ENCODE measurements around the gene TAPBP. TPM values are rescaled to one million over a fixed set of nuclear protein-coding genes. Genes with fewer than 3 reads are reported as not detected.

Gene TAPBP
- total RNA-seq, 2 donors from 2014 or later, result 88.0 to 107 TPM

DNA sequence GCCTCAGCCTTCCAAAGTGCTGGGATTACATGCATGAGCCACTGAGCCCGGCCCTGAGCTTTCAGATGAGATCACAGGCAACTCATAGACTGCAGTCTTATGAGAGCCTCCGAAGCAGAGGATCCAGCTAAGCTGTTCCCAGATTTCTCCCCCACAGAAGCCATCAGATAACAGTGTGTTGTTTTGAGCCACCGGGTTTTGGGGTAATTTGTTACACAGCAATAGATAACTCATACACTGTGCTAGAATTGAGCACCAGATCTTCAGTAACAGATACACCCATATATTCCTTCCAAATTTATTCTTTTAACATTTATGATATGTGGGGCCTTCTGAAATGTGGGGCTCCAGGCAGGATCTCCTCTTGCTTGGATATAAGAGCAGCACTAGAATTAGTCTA, 22.6 kb upstream of the TAPBP start:
- Histone ChIP-seq H3K36me3 (no peaks in the 10 kb centered on the region), H3K4me1 (ENCODE audit: control insufficient read depth in 1 of 2, low read depth in 2 of 2) (no peaks in the 10 kb centered on the region), H3K27ac (no peak overlapping the region), H3K27me3 (replicated peaks; ENCODE audit: insufficient read depth) (no peaks in the 10 kb centered on the region), H3K9me3 (no peaks in the 10 kb centered on the region), H3K4me3 (no peak overlapping the region)
- no peak for DNase-seq (ENCODE audit: low spot score)
- no peak for TF ChIP-seq CTCF (IDR thresholded peaks at IDR 0.05)
- ATAC-seq (ENCODE audit: insufficient number of reproducible peaks, low FRiP score, low read depth), result no peak

- Histone ChIP-seq H3K27ac (no peak overlapping the region), H3K36me3 (no peaks in the 10 kb centered on the region), H3K4me3 (no peak overlapping the region), H3K9me3 (no peaks in the 10 kb centered on the region), H3K27me3 (replicated peaks; ENCODE audit: insufficient read depth) (no peaks in the 10 kb centered on the region), H3K4me1 (ENCODE audit: control insufficient read depth in 1 of 2, low read depth in 2 of 2) (no peaks in the 10 kb centered on the region)
- TF ChIP-seq CTCF (IDR thresholded peaks at IDR 0.05), result no peak
- ATAC-seq (ENCODE audit: insufficient number of reproducible peaks, low FRiP score, low read depth) (no peak), DNase-seq (ENCODE audit: low spot score) (no peak)
Observed at GRCh38 chr6:33335916-33336315, 22.0 kb upstream of the TAPBP start.

- Histone ChIP-seq H3K4me1 (ENCODE audit: control insufficient read depth in 1 of 2, low read depth in 2 of 2) (no peaks in the 10 kb centered on the region), H3K27me3 (replicated peaks; ENCODE audit: insufficient read depth) (no peaks in the 10 kb centered on the region), H3K9me3 (no peaks in the 10 kb centered on the region), H3K4me3 (no peak overlapping the region), H3K36me3 (no peaks in the 10 kb centered on the region), H3K27ac (no peak overlapping the region)
- no peak for DNase-seq (ENCODE audit: low spot score)
- no peak for ATAC-seq (ENCODE audit: insufficient number of reproducible peaks, low FRiP score, low read depth)
- no peak for TF ChIP-seq CTCF (IDR thresholded peaks at IDR 0.05)
Observed at GRCh38 chr6:33333666-33334065, 19.8 kb upstream of the TAPBP start.

DNA sequence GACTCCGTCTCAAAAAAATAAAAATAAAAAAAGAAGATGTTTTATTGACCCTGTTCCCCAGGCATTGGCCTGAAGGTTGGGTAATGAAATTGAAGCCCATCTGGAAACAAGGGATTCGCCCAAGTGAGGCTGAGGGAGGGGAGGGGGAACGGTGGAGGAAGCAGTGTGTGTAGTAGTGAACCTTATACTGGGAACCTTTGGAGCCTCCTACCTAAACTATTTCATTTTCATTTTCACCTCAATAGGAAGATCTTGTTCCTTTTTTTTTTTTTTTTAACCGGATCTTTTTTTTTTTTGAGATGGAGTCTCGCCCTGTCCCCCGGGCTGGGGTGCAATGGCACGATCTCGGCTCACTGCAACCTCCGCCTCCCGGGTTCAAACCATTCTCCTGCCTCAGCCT, 16.9 kb upstream of the TAPBP start:
- H3K9me3 ChIP-seq, result no peaks in the 10 kb centered on the region
- ATAC-seq (ENCODE audit: insufficient number of reproducible peaks, low FRiP score, low read depth) (no peak), DNase-seq (ENCODE audit: low spot score) (no peak)
- H3K27ac ChIP-seq, result no peak overlapping the region
- H3K4me3 ChIP-seq, result no peak overlapping the region
- no peak for TF ChIP-seq CTCF (IDR thresholded peaks at IDR 0.05)
- H3K4me1 ChIP-seq (ENCODE audit: control insufficient read depth in 1 of 2, low read depth in 2 of 2), result no peaks in the 10 kb centered on the region
- no peaks in the 10 kb centered on the region for H3K36me3 ChIP-seq
- H3K27me3 ChIP-seq (replicated peaks; ENCODE audit: insufficient read depth), result no peaks in the 10 kb centered on the region

GRCh38 chr6:33329058-33329457, 15.2 kb upstream of the TAPBP start:
- no peaks in the 10 kb centered on the region for H3K36me3 ChIP-seq
- H3K4me3 ChIP-seq, result no peak overlapping the region
- H3K27ac ChIP-seq, result no peak overlapping the region
- DNase-seq (ENCODE audit: low spot score), result no peak
- no peak for ATAC-seq (ENCODE audit: insufficient number of reproducible peaks, low FRiP score, low read depth)
- H3K27me3 ChIP-seq (replicated peaks; ENCODE audit: insufficient read depth), result no peaks in the 10 kb centered on the region
- TF ChIP-seq CTCF (IDR thresholded peaks at IDR 0.05), result no peak
- peaks cover 0 to under 1% of the 10 kb centered on the region in 2 donors for H3K4me1 ChIP-seq (ENCODE audit: control insufficient read depth in 1 of 2, low read depth in 2 of 2)
- no peaks in the 10 kb centered on the region for H3K9me3 ChIP-seq
